WTC11 (cell line): ENCODE data around the gene ALG14. TPM values are rescaled to one million over a fixed set of nuclear protein-coding genes. Genes with fewer than 3 reads are reported as not detected.

Source experiments
- ATAC-seq: fragments of 200-7000 bp; cut with Tn5 transposase; 2 replicates; pipeline ENCODE4 v1.10.0; 2021; ENCODE audit warnings: mild to moderate bottlenecking, moderate library complexity
- CTCF ChIA-PET: fragments of 300-600 bp; sonication (Branson Sonifier 250); formaldehyde crosslinking; loops from one replicate; lab custom pipeline; 2021; ENCODE audit warnings: antibody characterized with exemption; lab: Charles Lee
- POLR2A ChIA-PET: fragments of 350-600 bp; sonication (Branson Sonifier 250); formaldehyde crosslinking; loops from one replicate; lab custom pipeline; 2021; ENCODE audit warnings: antibody characterized with exemption; lab: Charles Lee
- DNase-seq: peaks from one replicate; pipeline ENCODE4 v3.0.0; 2021; ENCODE audit warnings: low spot score
- H3K27ac Mint-ChIP-seq: 2 replicates; pipeline ENCODE4 v1.8.0; 2021; ENCODE audit warnings: mixed read lengths
- H3K27me3 Mint-ChIP-seq: 2 replicates; pipeline ENCODE4 v1.8.0; 2021; ENCODE audit warnings: low read depth, mild to moderate bottlenecking, moderate library complexity, mixed read lengths
- H3K36me3 Mint-ChIP-seq: 2 replicates; pipeline ENCODE4 v1.8.0; 2021; ENCODE audit warnings: mixed read lengths
- H3K4me1 Mint-ChIP-seq: 2 replicates; pipeline ENCODE4 v1.8.0; 2022; ENCODE audit warnings: mixed read lengths
- H3K4me3 Mint-ChIP-seq: 2 replicates; pipeline ENCODE4 v1.8.0; 2021; ENCODE audit warnings: mild to moderate bottlenecking, moderate library complexity, mixed read lengths
- H3K9me3 Mint-ChIP-seq: 2 replicates; pipeline ENCODE4 v1.8.0; 2021; ENCODE audit warnings: mixed read lengths
- ATF2 ChIP-seq: sonication (generic); formaldehyde crosslinking; IDR thresholded peaks from 2 replicates; pipeline ENCODE4 v1.8.1; 2022; ENCODE audit warnings: low read depth, missing genetic modification reagents, borderline replicate concordance
- CDX4 ChIP-seq: fragments of 250-450 bp; sonication (Bioruptor Pico); IDR thresholded peaks from 2 replicates; pipeline ENCODE4 v1.9.0; 2021; ENCODE audit warnings: moderate library complexity, mild to moderate bottlenecking, inconsistent platforms, borderline replicate concordance
- IRF2 ChIP-seq: sonication (generic); formaldehyde crosslinking; IDR thresholded peaks from 2 replicates; pipeline ENCODE4 v1.8.0; 2022; ENCODE audit warnings: low read depth, missing genetic modification reagents, borderline replicate concordance
- MLX ChIP-seq: sonication (generic); formaldehyde crosslinking; IDR thresholded peaks from 2 replicates; pipeline ENCODE4 v1.8.1; 2023; ENCODE audit warnings: mild to moderate bottlenecking, missing genetic modification reagents, moderate library complexity
- NFE2L1 ChIP-seq: sonication (generic); formaldehyde crosslinking; IDR thresholded peaks from 2 replicates; pipeline ENCODE4 v1.8.1; 2023; ENCODE audit warnings: missing genetic modification reagents
- NR1H2 ChIP-seq: sonication (generic); formaldehyde crosslinking; IDR thresholded peaks from 2 replicates; pipeline ENCODE4 v1.9.0; 2021; ENCODE audit warnings: mild to moderate bottlenecking, moderate library complexity, missing genetic modification reagents
- STAT6 ChIP-seq: sonication (generic); formaldehyde crosslinking; conservative IDR thresholded peaks from 2 replicates; pipeline ENCODE4 v1.8.1; 2023; ENCODE audit warnings: mild to moderate bottlenecking, low read depth, missing genetic modification reagents, moderate library complexity
- USF1 ChIP-seq: sonication (generic); formaldehyde crosslinking; IDR thresholded peaks from 2 replicates; pipeline ENCODE4 v1.8.0; 2022; ENCODE audit warnings: mild to moderate bottlenecking, missing genetic modification reagents
- ZBTB21 ChIP-seq: sonication (generic); formaldehyde crosslinking; IDR thresholded peaks from 2 replicates; pipeline ENCODE4 v1.8.1; 2023; ENCODE audit warnings: mild to moderate bottlenecking, missing genetic modification reagents, borderline replicate concordance
- ZNF138 ChIP-seq: sonication (generic); formaldehyde crosslinking; conservative IDR thresholded peaks from 2 replicates; pipeline ENCODE4 v1.8.1; 2022; ENCODE audit warnings: mild to moderate bottlenecking, moderate library complexity, missing genetic modification reagents
- ZNF281 ChIP-seq: sonication (generic); formaldehyde crosslinking; IDR thresholded peaks from 2 replicates; pipeline ENCODE4 v1.8.0; 2023; ENCODE audit warnings: mild to moderate bottlenecking, missing genetic modification reagents
- ZNF317 ChIP-seq: sonication (generic); formaldehyde crosslinking; IDR thresholded peaks from 2 replicates; pipeline ENCODE4 v1.8.1; 2023; ENCODE audit warnings: low read depth, mild to moderate bottlenecking, moderate library complexity, missing genetic modification reagents, borderline replicate concordance
- ZNF532 ChIP-seq: fragments of 250-450 bp; sonication (Bioruptor Pico); IDR thresholded peaks from 2 replicates; pipeline ENCODE4 v1.9.0; 2021; ENCODE audit warnings: mild to moderate bottlenecking, borderline replicate concordance
- ZSCAN18 ChIP-seq: fragments of 250-450 bp; sonication (Bioruptor Pico); IDR thresholded peaks from 2 replicates; pipeline ENCODE4 v2.1.2; 2022; ENCODE audit warnings: mild to moderate bottlenecking, moderate library complexity
- total RNA-seq: library from RNA; stranded (reverse); gene quantifications from 3 replicates; pipeline ENCODE4 v1.2.3, GENCODE V29; 2021

The ALG14 gene
- total RNA-seq, 1 experiment from 2014 or later = 2.3 TPM

- no peak for TF ChIP-seq STAT6
These were observed 111.2 kb downstream of the ALG14 start (continued) for GRCh38 chr1:94961582-94961981.

- POLR2A ChIA-PET = no interaction called here
- ATAC-seq (no peak), DNase-seq (no peak)
- Mint-ChIP-seq H3K27ac (no peak overlapping the region), H3K4me1 (peaks cover 23% of the 10 kb centered on the region), H3K9me3 (no peaks in the 10 kb centered on the region), H3K27me3 (no peaks in the 10 kb centered on the region)
- no peak for TF ChIP-seq ZBTB21 (CRISPR knock-in tag)
- TF ChIP-seq ATF2 (CRISPR knock-in tag) = no peak
- no peak for TF ChIP-seq ZNF317 (CRISPR knock-in tag)
- TF ChIP-seq ZNF138 (CRISPR knock-in tag) = no peak
- no peak for TF ChIP-seq ZSCAN18
- no peak for TF ChIP-seq CDX4 (CRISPR knock-in tag)
- no peak for TF ChIP-seq ZNF281 (CRISPR knock-in tag)
- TF ChIP-seq, all 79 proteins: peak for 0
- Mint-ChIP-seq H3K36me3 (no peaks in the 10 kb centered on the region), H3K4me3 (no peak overlapping the region)
- CTCF ChIA-PET = no interaction called here
These were observed 114.7 kb downstream of the ALG14 start for GRCh38 chr1:94958081-94958480.

GRCh38 chr1:94955767-94956632 lies 116.8 kb downstream of the ALG14 start:
- Mint-ChIP-seq H3K27ac (no peak overlapping the region), H3K36me3 (peaks cover 6% of the 10 kb centered on the region), H3K9me3 (peaks cover 6% of the 10 kb centered on the region), H3K27me3 (no peaks in the 10 kb centered on the region), H3K4me3 (no peak overlapping the region), H3K4me1 (peaks cover 23% of the 10 kb centered on the region)
- ChIA-PET POLR2A (no interaction called here), CTCF (no interaction called here)
- no peak for TF ChIP-seq IRF2
- no peak for TF ChIP-seq ZNF532 (CRISPR knock-in tag)
- no peak for TF ChIP-seq MLX (CRISPR knock-in tag)
- TF ChIP-seq ZNF138 (CRISPR knock-in tag) = no peak
- no peak for TF ChIP-seq NFE2L1 (CRISPR knock-in tag)
- no peak for TF ChIP-seq NR1H2 (CRISPR knock-in tag)
- no peak for TF ChIP-seq USF1 (CRISPR knock-in tag)
- no peak for DNase-seq
- no peak for ATAC-seq
